DMS153 (cell line): ENCODE results near the gene RASAL1.

Experiments used
- DNase-seq: peaks from one replicate; lab custom pipeline; 2025; lab: John Stamatoyannopoulos, UW

RASAL1 gene

DNA sequence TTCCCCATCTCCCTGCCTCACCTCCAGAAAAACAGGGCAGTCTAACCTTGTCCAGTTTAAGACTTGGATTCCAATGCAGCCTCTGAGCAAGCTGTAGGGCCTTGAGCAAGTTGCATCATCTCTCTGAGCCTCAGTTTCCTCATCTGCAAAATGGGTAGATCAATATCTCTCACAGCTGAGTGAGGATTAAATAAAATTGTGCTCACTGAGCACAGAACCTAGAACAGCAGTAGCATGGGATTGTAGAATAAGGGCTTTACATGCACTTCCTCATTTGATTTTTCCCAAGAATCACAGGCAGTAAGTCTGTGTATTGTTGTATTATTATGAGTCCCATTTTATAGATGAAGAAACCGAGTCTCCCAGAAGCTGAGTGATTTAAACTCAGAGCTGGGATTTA lies 77.0 kb downstream of the RASAL1 start:
- no peak for DNase-seq

DNA sequence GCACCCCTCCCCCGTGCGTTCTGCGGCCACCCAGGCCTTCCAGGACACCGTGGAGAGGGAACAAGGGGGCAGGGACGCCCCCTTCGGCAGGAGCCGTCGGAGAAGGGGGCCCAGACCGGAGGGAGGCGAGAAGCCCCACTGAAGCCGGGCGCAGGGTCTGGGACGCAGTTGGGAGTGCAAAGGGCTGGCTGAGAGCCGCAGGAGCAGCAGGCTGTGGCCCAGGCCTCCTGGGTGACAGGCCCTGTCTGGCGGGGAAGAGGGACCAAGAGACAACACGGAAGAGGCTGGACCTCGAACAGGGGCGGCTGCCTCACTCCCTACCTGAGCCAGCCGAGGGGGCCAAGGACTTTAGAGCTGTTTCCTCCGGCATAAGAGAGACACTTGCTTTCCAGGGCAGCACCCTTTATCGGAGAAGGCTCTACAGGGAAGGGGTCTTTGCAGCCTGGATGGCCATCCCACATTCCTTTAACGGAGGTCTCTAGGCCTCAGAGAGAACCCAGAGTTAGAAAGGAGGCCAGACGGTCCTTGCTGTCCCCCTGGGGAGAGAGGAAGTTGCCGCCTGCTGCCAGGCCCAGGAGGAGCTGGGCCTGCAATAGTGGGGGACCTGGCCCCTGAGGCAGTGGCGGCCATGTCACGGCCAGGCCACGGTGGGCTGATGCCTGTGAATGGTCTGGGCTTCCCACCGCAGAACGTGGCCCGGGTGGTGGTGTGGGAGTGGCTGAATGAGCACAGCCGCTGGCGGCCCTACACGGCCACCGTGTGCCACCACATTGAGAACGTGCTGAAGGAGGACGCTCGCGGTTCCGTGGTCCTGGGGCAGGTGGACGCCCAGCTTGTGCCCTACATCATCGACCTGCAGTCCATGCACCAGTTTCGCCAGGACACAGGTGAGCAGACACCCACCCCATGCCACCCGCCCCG lies 77.7 kb downstream of the RASAL1 start:
- no peak for DNase-seq

DNA sequence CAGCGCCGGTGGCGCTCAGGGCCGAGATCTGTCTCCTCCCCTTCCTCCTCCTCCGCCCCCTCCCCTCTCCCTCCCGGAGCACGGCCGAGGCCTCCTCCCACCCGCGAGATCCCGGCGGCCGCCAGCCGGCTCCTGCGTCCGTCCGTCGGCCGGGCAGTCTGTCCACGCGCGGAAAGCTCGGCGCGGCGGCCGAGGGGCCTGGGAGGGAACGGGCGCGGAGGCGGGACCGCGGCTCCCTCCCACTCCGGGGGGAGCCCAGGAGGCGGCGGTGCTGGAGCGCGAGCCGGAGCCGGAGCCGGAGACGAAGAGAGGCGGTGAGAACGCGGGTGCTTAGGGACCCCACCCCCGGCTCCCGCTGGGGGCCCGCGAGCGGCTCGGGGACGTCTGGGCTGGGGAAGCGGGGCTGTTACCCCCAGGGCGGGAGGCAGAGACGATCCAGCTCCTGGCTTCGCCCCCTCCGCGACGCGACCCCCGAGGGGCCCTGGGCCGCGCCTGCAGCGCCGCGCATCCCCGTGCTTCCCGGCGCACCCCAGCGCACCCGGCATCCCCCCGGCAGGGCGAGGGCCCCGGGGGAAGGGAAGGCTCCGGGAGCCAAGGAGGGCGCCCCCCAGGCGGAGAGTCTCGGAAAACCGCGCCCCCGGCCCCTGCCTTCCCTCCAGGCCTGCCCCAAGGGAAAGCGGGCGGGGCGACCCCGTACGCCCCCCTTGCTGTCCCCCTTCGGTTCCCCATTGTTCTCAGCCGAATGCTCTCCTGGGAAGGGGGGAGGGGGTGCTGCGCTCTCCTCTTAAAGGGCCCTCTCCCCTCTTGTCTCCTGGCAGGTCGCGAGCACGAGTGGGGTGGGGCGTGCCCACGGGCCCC lies 78.7 kb downstream of the RASAL1 start, which contains the start of gene DTX1:
Gene DTX1 (plus strand): TSS at position 100 of the 858 bp plus-strand sequence. CDS start 1,463 bp downstream, outside the sequence.
- no peak for DNase-seq

DNA sequence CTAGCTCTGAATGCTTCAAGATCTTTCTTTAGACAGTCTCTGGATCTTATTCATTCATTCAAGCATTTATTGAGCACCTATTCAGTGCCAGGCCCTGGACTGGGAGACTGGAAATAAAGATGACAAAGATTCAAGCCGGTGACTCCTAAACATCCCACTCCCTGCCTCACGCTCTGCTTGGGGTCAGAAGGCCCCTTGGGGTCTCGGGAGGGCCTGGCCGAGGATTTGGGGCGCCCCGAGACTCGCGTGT lies 79.3 kb downstream of the RASAL1 start:
- DNase-seq: no peak

DNA sequence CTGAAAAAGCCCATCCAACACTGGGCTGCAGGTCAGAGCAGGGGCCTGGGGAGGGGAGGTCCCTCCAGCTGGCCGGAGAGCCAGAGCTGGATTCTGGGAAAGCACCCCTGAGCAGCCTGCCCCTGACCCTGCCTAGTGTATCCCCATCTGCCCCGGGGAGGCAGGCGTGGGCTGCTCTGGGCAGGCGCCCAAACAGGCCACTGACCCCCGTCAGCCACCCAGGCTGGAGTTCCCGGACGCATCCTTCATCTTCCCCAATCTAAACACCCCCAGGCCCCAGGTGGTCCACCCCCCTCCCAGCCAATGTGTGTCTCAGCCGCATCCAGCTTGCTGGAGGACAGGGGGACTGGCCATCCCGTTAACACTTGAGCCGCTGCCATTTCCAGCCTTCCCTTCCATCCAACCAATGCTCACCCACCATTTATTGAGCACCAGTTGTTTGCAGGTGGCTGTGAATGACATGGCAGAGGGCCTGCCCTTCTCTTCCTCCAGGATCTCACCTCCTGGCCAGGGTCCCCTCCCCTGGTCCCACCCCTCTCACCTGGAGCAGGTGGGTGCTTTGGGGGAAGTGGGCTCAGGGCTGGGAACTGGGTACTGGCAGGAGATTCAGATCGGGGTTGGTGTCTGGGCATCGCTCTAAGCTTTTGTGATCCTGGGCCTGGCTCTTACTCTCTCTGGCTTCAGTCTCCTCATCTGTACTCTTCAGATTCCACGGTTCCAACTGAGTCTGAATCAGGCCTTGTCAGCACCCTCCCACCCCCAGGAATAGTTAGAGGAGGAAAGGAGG lies 79.8 kb downstream of the RASAL1 start:
- no peak for DNase-seq

DNA sequence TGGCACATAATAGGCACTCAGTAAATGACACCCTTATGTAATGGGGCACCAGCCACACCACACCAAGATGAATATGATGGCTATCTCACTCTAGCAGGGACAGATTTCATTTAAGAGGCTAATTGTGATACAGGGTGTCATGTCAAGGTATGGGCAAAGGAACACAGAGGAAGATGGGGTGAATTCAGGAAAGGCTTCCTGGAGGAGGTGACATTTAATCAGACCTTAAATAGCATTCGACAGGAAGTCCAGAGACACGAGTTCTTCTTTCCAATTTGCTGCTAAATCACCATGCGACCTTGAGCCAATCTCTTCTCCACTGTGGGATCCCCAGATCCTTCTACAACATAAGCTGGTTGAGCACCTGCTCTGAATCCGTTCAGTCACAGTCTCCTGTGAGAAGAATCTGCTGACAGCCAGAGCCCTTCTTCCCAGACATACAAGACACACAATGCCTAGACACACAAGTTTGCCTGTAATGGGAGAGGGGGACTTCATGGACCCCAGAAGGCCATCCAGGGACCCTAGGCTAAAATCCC lies 80.5 kb downstream of the RASAL1 start:
- DNase-seq: no peak

DNA sequence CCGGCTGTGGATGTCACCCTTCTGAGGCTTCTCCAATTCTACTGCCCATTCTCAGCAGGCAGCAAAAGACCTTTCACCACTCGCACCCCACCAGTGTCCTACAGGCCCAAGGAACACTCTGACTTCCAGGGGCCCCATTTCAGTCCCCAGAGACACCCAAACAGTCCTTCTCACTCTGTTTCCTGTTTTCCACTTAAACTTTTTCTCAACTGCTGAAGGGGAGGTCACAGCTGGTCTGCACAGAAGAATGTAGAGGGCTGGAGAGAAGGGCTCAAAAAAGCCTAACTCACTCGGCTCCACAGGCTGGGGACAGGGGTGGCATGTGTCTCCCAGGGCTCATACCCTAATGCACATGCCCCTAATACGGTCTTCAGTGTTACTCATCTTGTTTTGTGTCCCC lies 83.2 kb downstream of the RASAL1 start:
- DNase-seq: no peak

DNA sequence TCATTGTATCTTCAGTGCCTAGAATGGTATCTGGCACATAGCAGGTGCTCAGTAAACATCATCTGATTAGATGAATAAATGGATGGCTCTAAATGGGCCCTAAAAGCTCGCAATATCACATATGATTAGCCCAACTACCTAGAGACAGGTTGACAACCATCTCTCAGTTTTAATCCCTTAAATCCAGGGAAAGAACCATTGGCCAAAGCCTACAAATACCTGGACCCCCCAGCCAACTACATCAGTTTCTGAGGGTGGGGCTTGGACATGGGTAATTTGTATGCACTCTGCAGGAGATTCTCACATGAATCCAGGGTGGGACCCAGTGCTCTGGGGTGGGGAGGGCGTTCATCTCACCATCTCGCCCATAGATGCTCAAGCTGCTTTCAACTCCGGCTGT lies 83.8 kb downstream of the RASAL1 start:
- no peak for DNase-seq

DNA sequence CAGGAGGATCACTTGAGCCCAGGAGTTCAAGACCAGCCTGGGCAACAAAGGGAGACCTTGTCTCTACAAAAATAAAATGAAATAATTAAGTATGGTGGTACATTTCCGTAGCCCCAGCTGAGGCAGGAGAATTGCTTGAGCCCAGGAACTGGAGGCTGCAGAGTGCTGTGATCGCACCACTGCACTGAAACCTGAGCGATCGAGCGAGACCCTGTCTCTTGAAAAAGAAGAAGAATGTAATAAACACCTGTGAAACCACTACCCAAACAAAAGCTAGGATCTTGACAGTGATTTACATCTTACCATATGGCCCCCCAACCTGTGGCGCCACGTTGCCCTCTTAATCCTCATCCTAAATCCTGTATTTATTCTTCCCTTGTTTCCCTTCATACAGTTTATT lies 84.8 kb downstream of the RASAL1 start:
- no peak for DNase-seq

DNA sequence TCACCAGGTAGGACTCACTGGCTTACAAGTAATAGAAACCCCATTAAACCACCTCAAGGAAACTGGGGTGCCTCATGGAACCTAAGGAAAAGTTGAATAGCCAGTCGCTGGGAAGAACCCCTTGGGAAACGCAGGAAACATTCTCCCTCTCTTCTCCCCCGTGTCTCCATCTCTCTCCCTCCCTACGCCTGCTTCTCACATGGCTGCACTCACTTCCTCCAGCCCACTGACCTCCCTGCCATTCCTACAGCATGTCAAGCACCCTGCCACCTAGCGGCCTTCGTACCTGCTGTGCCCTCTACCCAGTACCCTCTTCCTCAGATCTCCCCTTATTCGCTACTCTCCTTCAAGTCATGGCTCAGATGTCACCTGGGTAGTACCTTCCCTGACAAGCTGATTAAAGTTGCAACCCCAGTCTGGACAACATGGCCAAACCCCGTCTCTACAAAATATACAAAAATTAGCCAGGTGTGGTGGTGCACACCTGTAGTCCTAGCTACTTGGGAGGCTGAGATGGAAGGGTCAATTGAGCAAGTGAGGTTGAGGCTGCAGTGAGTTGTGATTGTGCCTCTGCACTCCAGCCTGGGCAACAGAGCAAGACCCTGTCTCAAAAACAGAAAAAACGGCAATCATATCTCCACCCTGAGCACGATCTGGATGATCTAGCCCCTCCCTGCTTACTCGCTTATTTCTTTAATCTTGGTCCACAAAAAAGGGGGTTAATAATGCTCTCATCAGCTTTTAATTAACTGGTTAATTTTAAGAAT lies 85.4 kb downstream of the RASAL1 start:
- no peak for DNase-seq
